DMS153 treated with DMSO at 0.1 percent for 48 hours (cell line): ENCODE measurements around the gene TMEM86B.
"Not testable (repeated sequence)": the region's sequence is repeated elsewhere in the genome, so short reads cannot be mapped to it uniquely, and the experiment has no call there.

Source experiments
- DNase-seq: peaks from one replicate; lab custom pipeline; 2025; ENCODE audit not compliant: unreplicated experiment; lab: John Stamatoyannopoulos, UW

Gene TMEM86B

DNA sequence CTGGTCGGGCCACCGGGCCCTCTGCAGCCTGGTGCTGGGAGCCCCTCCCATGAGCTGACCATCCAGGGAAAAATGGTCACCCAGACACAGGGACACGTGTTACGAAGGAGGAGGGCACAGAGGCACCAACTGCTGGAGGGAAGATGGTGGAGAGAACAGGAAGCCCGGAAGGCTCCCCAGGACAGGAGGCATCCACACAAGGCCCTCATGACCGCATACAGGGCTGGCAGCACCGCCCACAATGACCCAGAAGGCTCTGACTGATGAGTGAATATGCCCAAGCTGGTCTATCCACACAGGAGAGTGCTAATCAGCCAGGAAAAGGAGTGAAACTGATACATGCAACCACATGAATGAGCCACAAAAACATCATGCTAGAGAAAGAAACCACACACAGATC lies 14.0 kb upstream of the TMEM86B start:
- DNase-seq, result no peak

- no peak for DNase-seq
These were observed 13.4 kb upstream of the TMEM86B start for GRCh38 chr19:55241935-55242464.

GRCh38 chr19:55241143-55241934 lies 12.8 kb upstream of the TMEM86B start:
- no peak for DNase-seq

GRCh38 chr19:55240713-55241020 lies 12.1 kb upstream of the TMEM86B start:
- no peak for DNase-seq

DNA sequence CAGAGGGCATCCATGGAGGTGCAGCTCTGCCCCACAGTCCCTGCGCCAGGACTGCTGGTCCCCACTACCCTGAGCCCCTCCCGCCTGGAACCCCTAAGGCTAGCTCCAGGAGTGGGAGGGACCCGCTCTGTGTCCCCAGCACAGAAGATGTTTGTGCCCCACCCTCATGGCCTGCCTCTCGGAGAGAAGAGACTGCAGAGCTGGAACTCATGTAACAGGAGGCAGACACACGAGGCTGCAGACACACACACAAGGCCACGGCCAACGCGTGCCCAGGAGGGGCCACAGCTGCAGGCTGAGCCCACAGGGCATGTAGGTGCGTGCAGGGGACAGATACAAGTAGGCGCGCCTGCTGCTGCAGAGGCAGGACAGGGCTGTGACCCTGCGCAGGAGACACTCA lies 10.4 kb upstream of the TMEM86B start:
- DNase-seq, result no peak

DNA sequence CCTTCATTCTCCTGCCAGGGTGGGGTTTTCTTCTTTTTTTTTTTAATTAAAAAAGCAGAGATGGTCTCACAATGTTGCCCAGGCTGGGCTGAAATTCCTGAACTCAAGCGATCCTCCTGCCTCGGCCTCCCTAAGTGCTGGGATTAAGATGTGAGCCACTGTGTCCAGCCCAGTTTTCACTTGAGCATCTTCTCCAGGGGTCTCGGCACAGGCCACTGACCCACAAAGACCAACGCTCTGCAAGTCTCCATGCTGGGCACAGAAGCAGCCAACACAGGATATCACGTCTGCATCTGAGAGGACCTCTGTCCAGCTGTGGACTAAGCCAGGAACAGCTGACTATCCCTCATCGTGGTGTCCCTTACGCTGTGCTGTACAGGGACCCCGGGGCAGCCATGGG lies 9.5 kb upstream of the TMEM86B start:
- DNase-seq, result no peak

DNA sequence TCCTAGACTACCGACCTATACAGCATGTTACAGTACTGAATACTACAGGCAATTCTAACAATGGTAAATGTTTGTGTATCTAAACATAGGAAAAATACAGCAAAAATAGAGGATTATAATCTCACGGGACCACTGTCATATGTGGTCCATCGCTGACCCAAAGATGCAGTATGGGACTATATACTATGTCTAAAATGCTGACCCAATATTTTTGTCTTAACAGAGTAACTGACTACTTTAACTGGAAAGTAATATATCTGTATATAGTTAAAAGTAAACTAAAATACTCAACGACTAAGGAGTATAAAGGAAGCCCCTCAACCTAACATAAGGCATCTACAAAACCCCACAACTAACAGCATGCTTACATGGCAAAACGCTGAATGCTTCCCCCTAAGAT lies 4.4 kb upstream of the TMEM86B start:
- DNase-seq, result no peak

- no peak for DNase-seq
These were observed 3.7 kb upstream of the TMEM86B start for GRCh38 chr19:55232286-55232602.

- DNase-seq, result no peak
These were observed 3.1 kb upstream of the TMEM86B start for GRCh38 chr19:55231391-55232285.

DNA sequence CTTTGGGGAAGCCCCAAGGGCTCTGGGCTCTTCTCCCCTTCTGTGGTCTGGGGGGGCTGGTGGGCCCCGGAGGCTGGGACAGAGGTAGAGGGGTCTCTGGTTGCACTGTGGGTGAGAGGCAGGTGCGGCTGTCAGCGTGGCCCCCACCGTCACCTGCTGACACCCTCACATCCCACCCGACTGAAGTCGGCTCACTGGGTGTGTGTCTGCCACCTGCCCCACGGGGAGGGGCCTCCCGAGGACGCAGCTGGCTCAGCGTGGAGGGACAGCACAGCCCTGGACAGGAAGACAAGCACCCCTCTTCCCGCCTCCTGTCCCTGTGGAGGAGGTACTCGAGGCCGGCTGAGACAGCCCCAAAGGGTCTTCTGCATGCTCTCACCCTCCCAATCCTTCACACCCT lies 2.2 kb upstream of the TMEM86B start:
- no peak for DNase-seq

DNA sequence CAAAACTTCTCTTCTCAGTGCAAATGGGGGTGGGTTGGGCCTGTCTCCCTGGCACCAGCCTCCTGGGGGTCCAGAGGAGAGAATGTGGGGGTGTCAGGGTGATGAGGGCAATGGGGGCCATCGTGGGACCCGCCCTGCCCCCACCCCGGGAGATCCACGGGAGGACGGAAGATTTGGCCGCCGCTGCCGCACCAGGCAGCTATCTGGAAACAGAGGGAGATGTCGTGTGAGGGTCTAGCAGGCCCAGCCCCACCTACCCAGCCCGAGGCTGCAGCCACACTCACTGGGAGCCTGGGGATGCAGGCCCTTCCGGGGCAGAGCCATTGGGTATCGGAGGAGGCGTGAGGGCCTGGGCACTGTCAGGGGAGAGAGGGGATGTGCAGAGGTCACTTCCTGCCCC lies 1.8 kb upstream of the TMEM86B start:
- no peak for DNase-seq

DNA sequence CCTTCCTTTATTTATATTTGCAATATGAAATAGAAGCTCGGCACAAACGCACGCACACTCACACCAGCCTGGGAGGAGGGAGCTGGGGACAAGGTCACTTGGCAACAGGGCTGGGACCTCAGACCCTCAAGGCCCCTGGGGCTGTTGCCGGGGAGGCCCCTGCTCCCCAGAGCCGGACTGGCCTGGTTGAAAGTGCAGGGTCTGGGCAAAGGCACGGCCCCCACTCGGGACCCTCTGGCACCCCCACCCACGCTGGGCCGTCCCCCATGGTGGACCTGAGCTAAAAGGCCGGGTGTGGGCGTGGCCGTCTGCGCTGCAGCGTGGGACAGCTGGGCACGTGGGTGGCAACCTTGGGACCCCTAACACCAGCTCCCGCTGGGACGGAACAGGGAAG lies 1.2 kb upstream of the TMEM86B start:
- no peak for DNase-seq

GRCh38 chr19:55229145-55229788 lies 704 bp upstream of the TMEM86B start:
- DNase-seq, result no peak

DNA sequence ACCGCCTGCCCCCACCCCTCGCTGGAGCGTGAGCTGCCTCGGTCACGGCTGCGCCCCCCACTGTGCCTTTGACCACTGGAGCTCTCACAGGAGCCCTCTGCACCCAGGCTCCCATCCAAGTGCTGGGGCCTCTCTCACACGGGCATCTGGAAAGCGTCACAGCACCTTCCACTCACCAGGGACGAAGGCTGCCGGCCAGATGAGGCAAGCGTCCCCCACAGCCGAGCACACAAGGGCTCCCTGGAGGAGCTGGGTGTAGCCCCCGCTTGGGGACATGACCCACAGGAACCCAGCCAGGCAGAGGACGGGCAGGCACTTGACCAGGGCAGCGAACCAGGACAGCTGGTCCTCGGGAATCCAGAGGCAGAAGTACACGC lies 560 bp downstream of the TMEM86B start:
- DNase-seq, result no peak

DNA sequence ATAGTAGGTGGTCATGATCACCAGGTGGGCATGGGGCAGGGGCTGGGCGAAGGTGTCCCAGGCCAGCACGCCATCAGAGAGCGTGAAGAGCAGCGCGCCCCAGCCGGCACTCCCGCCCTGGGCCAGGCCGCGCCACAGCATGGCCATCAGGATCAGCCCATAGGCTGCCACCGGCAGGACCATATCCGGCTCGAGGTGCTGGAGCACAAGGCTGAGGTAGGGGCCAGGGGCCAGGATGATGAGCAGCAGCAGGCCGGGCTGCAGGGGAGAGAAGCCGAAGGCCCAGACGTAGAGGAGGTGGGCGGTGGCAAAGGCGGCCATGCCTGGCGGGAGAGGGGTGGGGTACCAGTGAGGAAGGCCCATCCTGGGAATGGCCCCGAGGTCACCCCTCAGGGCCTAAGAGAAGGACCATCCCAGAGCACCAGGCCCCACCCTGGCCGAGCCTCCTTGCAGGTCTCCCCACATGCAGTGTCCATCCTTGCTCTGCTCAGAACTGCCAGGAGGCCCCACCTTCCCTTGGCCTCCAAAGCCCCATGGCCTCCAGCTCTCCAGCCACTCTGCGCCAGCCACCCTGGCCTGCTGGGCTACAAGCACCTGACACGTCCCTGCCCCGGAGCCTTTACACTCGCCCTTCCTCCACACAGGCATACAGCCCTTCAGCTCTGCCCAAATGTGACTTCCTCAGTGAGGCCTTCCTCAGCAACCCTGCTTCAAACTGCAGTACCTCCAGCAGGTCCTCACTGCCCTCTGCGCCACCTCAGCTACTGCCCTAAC lies 1.1 kb downstream of the TMEM86B start:
- DNase-seq, result no peak

- no peak for DNase-seq
These were observed 1.8 kb downstream of the TMEM86B start for GRCh38 chr19:55226788-55227187.

DNA sequence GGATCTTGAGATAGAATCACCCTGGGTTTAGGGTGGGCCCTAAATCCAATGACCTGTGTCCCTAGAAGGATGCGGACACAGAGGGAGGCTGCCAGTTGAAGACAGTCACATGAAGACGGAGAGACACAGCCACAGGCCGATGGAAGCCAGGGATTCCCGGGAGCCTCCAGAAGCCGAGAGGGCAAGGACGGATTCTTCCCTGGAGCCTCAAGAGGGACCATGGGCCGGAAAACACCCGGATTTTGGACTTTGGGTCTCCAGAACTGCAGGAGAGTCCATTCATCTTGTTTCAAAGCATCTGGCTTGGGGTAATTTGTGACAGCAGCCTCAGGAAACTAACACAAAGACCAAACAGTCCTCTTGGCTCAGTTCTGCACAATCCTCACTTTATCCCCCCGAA lies 2.3 kb downstream of the TMEM86B start:
- DNase-seq, result no peak

GRCh38 chr19:55225415-55225958 lies 3.1 kb downstream of the TMEM86B start:
- DNase-seq, result no peak

GRCh38 chr19:55224679-55225414 lies 3.7 kb downstream of the TMEM86B start:
- DNase-seq, result not testable (repeated sequence)

GRCh38 chr19:55224038-55224665 lies 4.4 kb downstream of the TMEM86B start:
- no peak for DNase-seq
